Measurements from ENCODE around the gene CBLN3. TPM values are rescaled to one million over a fixed set of nuclear protein-coding genes. Genes with fewer than 3 reads are reported as not detected.

The CBLN3 gene
- polyA plus RNA-seq, 3 donors, result 0.07 to 1.1 TPM; not detected in 1

DNA sequence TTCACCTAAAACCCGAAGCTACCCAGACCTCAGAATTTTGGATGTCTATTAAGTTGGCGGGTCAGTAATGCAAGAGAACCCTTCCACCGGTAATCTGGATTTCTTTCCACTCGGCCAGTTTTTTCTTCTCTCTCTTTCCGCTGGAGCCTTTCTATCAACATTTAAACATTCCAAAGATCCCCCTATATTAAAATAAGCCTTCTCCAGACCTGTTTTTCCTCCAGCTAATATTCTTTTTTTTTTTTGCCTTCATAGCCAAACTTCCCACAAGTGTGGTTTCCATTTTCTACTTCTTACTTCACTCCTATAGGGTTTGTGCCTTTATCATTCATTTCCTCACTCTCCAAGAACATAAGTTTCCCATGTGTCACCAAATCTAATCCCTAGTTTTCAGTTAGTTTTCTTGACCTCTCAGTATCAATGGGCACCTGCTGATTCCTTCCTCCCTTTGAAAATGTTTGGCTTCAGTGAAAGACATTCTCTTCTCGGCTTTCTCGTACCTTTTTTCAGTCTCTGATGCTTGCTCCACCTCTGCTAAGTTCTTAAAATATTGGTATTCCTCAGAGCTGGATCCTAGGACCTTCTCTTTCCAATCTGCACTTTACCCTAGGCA lies 13.7 kb upstream of the CBLN3 start:
- Mint-ChIP-seq H3K27ac (peak overlapping the region; percentile 98 to 99 (median 98)), H3K36me3 (peaks cover 24 to 27% of the 10 kb centered on the region in 2 donors), H3K4me1 (peaks cover 42% of the 10 kb centered on the region), H3K4me3 (peak overlapping the region; percentile 87 to 95), H3K27me3 (ENCODE audit: low read depth in 3 of 3) (peaks cover 0 to 3% (median 0%) of the 10 kb centered on the region in 3 donors), H3K9me3 (peaks cover 0 to 9% (median 2%) of the 10 kb centered on the region in 7 donors)
- intact Hi-C loops (cut with micrococcal nuclease), result loop anchor here in 1 of 2 donors (5.0 to 10.0 kb wide), 2 partner anchors 211 to 1438 kb away; partner anchors contain the start of genes GMPR2 and NEDD8
- Histone ChIP-seq H3K9ac (ENCODE audit: insufficient read depth, low read length, poor library complexity, severe bottlenecking) (peak overlapping the region; percentile 89), H3K36me3 (replicated peaks in 1 of 2; ENCODE audit: control insufficient read depth in 1 of 2, insufficient read depth in 2 of 2, low read length in 2 of 2) (peaks cover 20 to 28% of the 10 kb centered on the region in 2 donors), H3K27ac (ENCODE audit: low read depth in 1 of 2, low read length in 2 of 2) (peak overlapping the region; percentile 95 to 99), H3K79me2 (ENCODE audit: insufficient read depth, low read length) (peaks cover 37% of the 10 kb centered on the region), H3K27me3 (ENCODE audit: control insufficient read depth in 2 of 2, insufficient read depth in 2 of 2, low read length in 2 of 2) (no peaks in the 10 kb centered on the region), H4K20me1 (ENCODE audit: insufficient read depth, low read length) (peaks cover 19% of the 10 kb centered on the region), H3K9me3 (replicated peaks in 1 of 2; ENCODE audit: control insufficient read depth in 1 of 2, insufficient read depth in 1 of 2, low read length in 2 of 2) (no peaks in the 10 kb centered on the region), H2AFZ (ENCODE audit: insufficient read depth, low read depth, low read length, poor library complexity, severe bottlenecking) (peak overlapping the region; percentile 81), H3K4me1 (ENCODE audit: control insufficient read depth in 1 of 2, insufficient read depth in 2 of 2, low read length in 2 of 2) (peaks cover 29 to 50% of the 10 kb centered on the region in 2 donors), H3K4me3 (replicated peaks in 1 of 3; ENCODE audit: low read depth in 2 of 3, low read length in 3 of 3) (peak overlapping the region; percentile 68 to 83 (median 78)), H3K4me2 (replicated peaks; ENCODE audit: extremely low read depth, low read length, poor library complexity, severe bottlenecking) (peak overlapping the region; percentile 80)
- WGBS (ENCODE audit: insufficient coverage), result 7% methylated on average over 4 of the region's 7 CpGs
- DNase-seq, result no peak
- no peak for TF ChIP-seq CTCF (IDR thresholded peaks at IDR 0.05)

DNA sequence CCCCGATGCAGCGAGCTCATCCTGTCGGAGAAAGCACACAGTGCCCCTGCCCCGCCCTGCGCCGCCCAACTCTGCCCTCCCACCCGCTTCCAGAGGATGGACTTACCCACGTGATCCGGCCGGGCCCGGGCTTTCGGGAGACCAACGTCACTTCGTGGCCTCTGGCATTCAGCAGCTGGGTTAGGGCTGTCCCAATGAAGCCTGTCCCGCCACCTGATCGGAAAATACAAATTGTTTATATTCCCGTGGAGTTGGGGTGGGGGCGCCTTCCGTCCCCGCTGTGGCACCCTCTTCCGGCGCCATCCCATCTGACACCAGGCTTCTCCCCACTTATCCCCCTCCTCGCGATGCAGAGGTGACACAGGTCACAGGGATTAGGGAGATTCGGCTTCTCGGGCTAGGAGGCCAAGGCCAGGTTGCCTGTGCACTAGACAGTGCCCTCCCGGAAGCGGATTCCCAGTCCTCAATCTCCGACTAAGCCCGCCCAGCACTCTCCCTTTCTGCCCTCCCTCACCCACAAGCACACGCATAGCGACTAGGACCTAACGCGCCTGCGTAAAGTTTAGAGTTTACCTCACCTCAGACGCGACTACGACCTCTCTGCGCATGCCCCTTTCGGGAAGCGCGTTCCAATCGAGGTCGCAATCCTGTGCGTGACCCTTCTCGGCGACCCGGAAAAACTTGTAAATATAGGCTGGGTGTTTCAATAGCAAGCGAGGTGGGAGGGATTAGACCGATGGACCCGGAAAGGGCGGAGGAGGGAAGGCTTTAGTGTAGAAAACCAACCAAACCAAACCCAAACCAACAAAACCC lies 13.0 kb upstream of the CBLN3 start, which contains the start of gene SDR39U1:
SDR39U1 (minus strand) TSS at position 537 of the 813 bp plus-strand sequence; CDS start at position 530, 7 bp downstream.
- Histone ChIP-seq H3K4me1 (ENCODE audit: control insufficient read depth in 1 of 2, insufficient read depth in 2 of 2, low read length in 2 of 2) (peaks cover 37 to 57% of the 10 kb centered on the region in 2 donors), H3K4me2 (replicated peaks; ENCODE audit: extremely low read depth, low read length, poor library complexity, severe bottlenecking) (peak within 1 kb of the TSS; percentile 80), H3K27ac (ENCODE audit: low read depth in 1 of 2, low read length in 2 of 2) (peak within 1 kb of the TSS; percentile 95 to 99), H4K20me1 (ENCODE audit: insufficient read depth, low read length) (peaks cover 25% of the 10 kb centered on the region), H3K36me3 (replicated peaks in 1 of 2; ENCODE audit: control insufficient read depth in 1 of 2, insufficient read depth in 2 of 2, low read length in 2 of 2) (peaks cover 25 to 35% of the 10 kb centered on the region in 2 donors), H3K9me3 (replicated peaks in 1 of 2; ENCODE audit: control insufficient read depth in 1 of 2, insufficient read depth in 1 of 2, low read length in 2 of 2) (no peaks in the 10 kb centered on the region), H2AFZ (ENCODE audit: insufficient read depth, low read depth, low read length, poor library complexity, severe bottlenecking) (peak within 1 kb of the TSS; percentile 81), H3K79me2 (ENCODE audit: insufficient read depth, low read length) (peaks cover 40% of the 10 kb centered on the region), H3K9ac (ENCODE audit: insufficient read depth, low read length, poor library complexity, severe bottlenecking) (peak within 1 kb of the TSS; percentile 89), H3K27me3 (ENCODE audit: control insufficient read depth in 2 of 2, insufficient read depth in 2 of 2, low read length in 2 of 2) (no peaks in the 10 kb centered on the region), H3K4me3 (replicated peaks in 1 of 3; ENCODE audit: low read depth in 2 of 3, low read length in 3 of 3) (peak within 1 kb of the TSS; percentile 78 to 83 (median 82))
- peak; percentile 98 to 99 (median 99) for DNase-seq
- peaks cover 0 to 3% (median 0%) of the 10 kb centered on the region in 3 donors for H3K27me3 Mint-ChIP-seq (ENCODE audit: low read depth in 3 of 3)
- intact Hi-C loops (cut with micrococcal nuclease), result loop anchor here in 1 of 2 donors (5.0 to 10.0 kb wide), 2 partner anchors 210 to 1438 kb away; partner anchors contain the start of genes GMPR2 and NEDD8
- peaks cover 30 to 34% of the 10 kb centered on the region in 2 donors for H3K36me3 Mint-ChIP-seq
- no peak for TF ChIP-seq CTCF (IDR thresholded peaks at IDR 0.05)
- under 1% methylated on average over 25 of the region's 52 CpGs for WGBS (ENCODE audit: insufficient coverage)
- peak within 1 kb of the TSS; percentile 87 to 95 for H3K4me3 Mint-ChIP-seq
- H3K4me1 Mint-ChIP-seq, result peaks cover 49% of the 10 kb centered on the region
- peaks cover 0 to 9% (median 2%) of the 10 kb centered on the region in 7 donors for H3K9me3 Mint-ChIP-seq
- H3K27ac Mint-ChIP-seq, result peak within 1 kb of the TSS; percentile 98 to 99 (median 98)
